Upper lobe of left lung (tissue), 6 donors: ENCODE data around the gene PGBD5. TPM values are rescaled to one million over a fixed set of nuclear protein-coding genes. Genes with fewer than 3 reads are reported as not detected.

Experiments
- ATAC-seq, 2 donors: fragments of 200-7000 bp; cut with Tn5 transposase; one replicate each; pipeline ENCODE4 v1.9.1; 2022; ENCODE audit warnings: mild to moderate bottlenecking in 2 of 2, moderate library complexity in 2 of 2; ENCODE audit not compliant: low FRiP score in 2 of 2
- DNase-seq, 2 donors: peaks; one replicate each; pipeline ENCODE4 v3.0.0-alpha.2; 2019 to 2020
- H3K27ac ChIP-seq, 4 donors: fragments of 200-600 bp; sonication (generic); one replicate each; pipeline ENCODE4 v1.5.1; 2016 to 2019
- H3K27me3 ChIP-seq, 4 donors: fragments of 200-600 bp; sonication (generic); one replicate each; pipeline ENCODE4 v1.5.1; 2017 to 2019
- H3K36me3 ChIP-seq, 4 donors: fragments of 200-600 bp; sonication (generic); one replicate each; pipeline ENCODE4 v1.5.1; 2016 to 2019
- H3K4me1 ChIP-seq, 4 donors: fragments of 200-600 bp; sonication (generic); one replicate each; pipeline ENCODE4 v1.5.1; 2018 to 2019
- H3K4me3 ChIP-seq, 4 donors: fragments of 200-600 bp; sonication (generic); one replicate each; pipeline ENCODE4 v1.5.1; 2017 to 2019; ENCODE audit warnings: mild to moderate bottlenecking in 2 of 4, moderate library complexity in 1 of 4
- H3K9me3 ChIP-seq, 4 donors: fragments of 200-600 bp; sonication (generic); one replicate each; pipeline ENCODE4 v1.5.1; 2018 to 2019
- CTCF ChIP-seq, 6 experiments: fragments of 450-650 bp in 4 of 6; fragments of 200-600 bp in 2 of 6; sonication (generic) in 2 of 6; IDR thresholded peaks; one replicate each; pipeline ENCODE4 v1.5.1; 2016 to 2019; ENCODE audit warnings: antibody characterized with exemption in 6 of 6
- EP300 ChIP-seq, 4 donors: sonication (generic); formaldehyde crosslinking; IDR thresholded peaks; one replicate each; pipeline ENCODE4 v1.5.1; 2017; ENCODE audit warnings: antibody characterized with exemption in 4 of 4, control low read depth in 2 of 4
- POLR2A ChIP-seq, 4 donors: fragments of 450-650 bp; IDR thresholded peaks; one replicate each; pipeline ENCODE4 v1.5.1; 2016 to 2017; ENCODE audit warnings: antibody characterized with exemption in 4 of 4, mild to moderate bottlenecking in 2 of 4
- POLR2AphosphoS5 ChIP-seq, 2 donors: sonication (generic); formaldehyde crosslinking; IDR thresholded peaks; one replicate each; pipeline ENCODE4 v1.5.1; 2017; ENCODE audit warnings: antibody characterized with exemption in 2 of 2
- WGBS, 2 donors: methylation state at CpG; one replicate each; pipeline ENCODE4 v1.1.5; 2017 to 2018; 5-methylcytosine and 5-hydroxymethylcytosine counted together
- total RNA-seq, 6 donors: library from RNA; depleted of rRNA in 4 of 6; stranded (reverse); fragments of >200 nt in 4 of 6; gene quantifications; one replicate each; pipeline versions ENCODE4 v1.1.0 to v1.2.1, GENCODE V29; 2016 to 2021
- donor health status: DM: no; HTN: no; CAD: no; lungs with moderate emphysema.
- donor health status: DM: no; HTN: yes; CAD: no; lungs with severe emphysema.

The PGBD5 gene
- total RNA-seq, 6 donors from 2014 or later = 0.78 to 5.0 (median 3.9) TPM

- DNase-seq (no peak), ATAC-seq (no peak)
- 41 to 63% methylated on average over 2 to 3 of the region's 3 CpGs for WGBS, 2 donors
- no peak overlapping the region for H3K4me3 ChIP-seq
- TF ChIP-seq POLR2AphosphoS5 (IDR thresholded peaks at IDR 0.05) (no peak), CTCF (IDR thresholded peaks at IDR 0.05) (no peak), POLR2A (IDR thresholded peaks at IDR 0.05) (no peak), EP300 (IDR thresholded peaks at IDR 0.05) (no peak)
- H3K27ac ChIP-seq = no peak overlapping the region
- no peaks in the 10 kb centered on the region for H3K36me3 ChIP-seq
- no peaks in the 10 kb centered on the region for H3K9me3 ChIP-seq
- no peaks in the 10 kb centered on the region for H3K27me3 ChIP-seq
- no peaks in the 10 kb centered on the region for H3K4me1 ChIP-seq
Observed at GRCh38 chr1:230342019-230342418, 84.1 kb downstream of the PGBD5 start.

GRCh38 chr1:230341162-230341546 is 85.0 kb downstream of the PGBD5 start:
- no peak for ATAC-seq
- no peaks in the 10 kb centered on the region for H3K9me3 ChIP-seq
- DNase-seq = no peak
- H3K27me3 ChIP-seq = no peaks in the 10 kb centered on the region
- H3K36me3 ChIP-seq = no peaks in the 10 kb centered on the region
- no peaks in the 10 kb centered on the region for H3K4me1 ChIP-seq
- WGBS, 2 donors = 49 to 58% methylated on average over 3 of the region's 3 CpGs
- H3K4me3 ChIP-seq = no peak overlapping the region
- TF ChIP-seq CTCF (IDR thresholded peaks at IDR 0.05) = no peak
- TF ChIP-seq POLR2A (IDR thresholded peaks at IDR 0.05) = no peak
- no peak overlapping the region for H3K27ac ChIP-seq

GRCh38 chr1:230340526-230341161 is 85.5 kb downstream of the PGBD5 start:
- Histone ChIP-seq H3K27ac (no peak overlapping the region), H3K27me3 (no peaks in the 10 kb centered on the region), H3K4me3 (no peak overlapping the region), H3K4me1 (no peaks in the 10 kb centered on the region), H3K36me3 (no peaks in the 10 kb centered on the region), H3K9me3 (no peaks in the 10 kb centered on the region)
- TF ChIP-seq EP300 (IDR thresholded peaks at IDR 0.05) = no peak
- TF ChIP-seq CTCF (IDR thresholded peaks at IDR 0.05) = no peak
- no peak for TF ChIP-seq POLR2AphosphoS5 (IDR thresholded peaks at IDR 0.05)
- 69 to 84% methylated on average over 7 of the region's 7 CpGs for WGBS, 2 donors
- no peak for ATAC-seq
- no peak for DNase-seq

- H3K4me3 ChIP-seq = no peak overlapping the region
- no peaks in the 10 kb centered on the region for H3K36me3 ChIP-seq
- WGBS, 2 donors = 77 to 84% methylated on average over 8 of the region's 8 CpGs
- DNase-seq = no peak
- no peaks in the 10 kb centered on the region for H3K4me1 ChIP-seq
- ATAC-seq = no peak
- no peaks in the 10 kb centered on the region for H3K9me3 ChIP-seq
- no peak for TF ChIP-seq CTCF (IDR thresholded peaks at IDR 0.05)
- no peak for TF ChIP-seq POLR2AphosphoS5 (IDR thresholded peaks at IDR 0.05)
- no peak for TF ChIP-seq EP300 (IDR thresholded peaks at IDR 0.05)
- TF ChIP-seq POLR2A (IDR thresholded peaks at IDR 0.05) = no peak
- no peaks in the 10 kb centered on the region for H3K27me3 ChIP-seq
- H3K27ac ChIP-seq = no peak overlapping the region
Observed at GRCh38 chr1:230339033-230339432, 87.1 kb downstream of the PGBD5 start.

- no peak for DNase-seq
- no peaks in the 10 kb centered on the region for H3K4me1 ChIP-seq
Observed at GRCh38 chr1:230337266-230337665, 88.9 kb downstream of the PGBD5 start.

More at GRCh38 chr1:230337266-230337665, 88.9 kb downstream of the PGBD5 start:
- no peak overlapping the region for H3K4me3 ChIP-seq
- no peak overlapping the region for H3K27ac ChIP-seq
- H3K36me3 ChIP-seq = no peaks in the 10 kb centered on the region
- no peaks in the 10 kb centered on the region for H3K9me3 ChIP-seq
- TF ChIP-seq POLR2A (IDR thresholded peaks at IDR 0.05) (no peak), POLR2AphosphoS5 (IDR thresholded peaks at IDR 0.05) (no peak), CTCF (IDR thresholded peaks at IDR 0.05) (no peak), EP300 (IDR thresholded peaks at IDR 0.05) (no peak)
- ATAC-seq = no peak
- H3K27me3 ChIP-seq = no peaks in the 10 kb centered on the region
- 98 to 100% methylated on average over 1 to 5 of the region's 5 CpGs for WGBS, 2 donors
